ENCODE measurements around the gene ZFAND3. TPM values are rescaled to one million over a fixed set of nuclear protein-coding genes. Genes with fewer than 3 reads are reported as not detected.

ZFAND3 gene
- total RNA-seq, 4 donors from 2014 or later = 30.5 to 57.4 (median 53.3) TPM

- Histone ChIP-seq H3K36me3 (no peaks in the 10 kb centered on the region), H3K4me1 (peaks cover 0 to 16% (median 0%) of the 10 kb centered on the region in 4 donors), H3K4me3 (no peak overlapping the region), H3K27me3 (no peaks in the 10 kb centered on the region), H3K9me3 (no peaks in the 10 kb centered on the region), H3K27ac (no peak overlapping the region)
- no peak for TF ChIP-seq CTCF (IDR thresholded peaks at IDR 0.05)
- TF ChIP-seq POLR2A (IDR thresholded peaks at IDR 0.05) = no peak
- no peak for DNase-seq
These were observed 155.4 kb downstream of the ZFAND3 start for GRCh38 chr6:37974943-37975342.

GRCh38 chr6:37977715-37978114, 158.2 kb downstream of the ZFAND3 start:
- Histone ChIP-seq H3K27ac (no peak overlapping the region), H3K9me3 (no peaks in the 10 kb centered on the region), H3K27me3 (no peaks in the 10 kb centered on the region), H3K4me3 (no peak overlapping the region), H3K36me3 (no peaks in the 10 kb centered on the region), H3K4me1 (peaks cover 0 to 9% (median 0%) of the 10 kb centered on the region in 4 donors)
- TF ChIP-seq POLR2A (IDR thresholded peaks at IDR 0.05) = no peak
- no peak for TF ChIP-seq CTCF (IDR thresholded peaks at IDR 0.05)
- no peak for DNase-seq

GRCh38 chr6:37979392-37980221, 160.1 kb downstream of the ZFAND3 start:
- Histone ChIP-seq H3K4me1 (peaks cover 0 to 6% (median 0%) of the 10 kb centered on the region in 4 donors), H3K27me3 (no peaks in the 10 kb centered on the region), H3K9me3 (no peaks in the 10 kb centered on the region), H3K27ac (no peak overlapping the region), H3K4me3 (no peak overlapping the region), H3K36me3 (no peaks in the 10 kb centered on the region)
- no peak for TF ChIP-seq CTCF (IDR thresholded peaks at IDR 0.05)
- TF ChIP-seq POLR2A (IDR thresholded peaks at IDR 0.05) = no peak
- no peak for DNase-seq

- Histone ChIP-seq H3K9me3 (no peaks in the 10 kb centered on the region), H3K4me1 (peaks cover 0 to 6% (median 0%) of the 10 kb centered on the region in 4 donors), H3K4me3 (no peak overlapping the region), H3K36me3 (no peaks in the 10 kb centered on the region), H3K27me3 (no peaks in the 10 kb centered on the region), H3K27ac (no peak overlapping the region)
- DNase-seq = no peak
- TF ChIP-seq CTCF (IDR thresholded peaks at IDR 0.05) = no peak
- no peak for TF ChIP-seq POLR2A (IDR thresholded peaks at IDR 0.05)
These were observed 160.7 kb downstream of the ZFAND3 start for GRCh38 chr6:37980222-37980595.

- H3K27ac ChIP-seq = no peak overlapping the region
- no peak overlapping the region for H3K4me3 ChIP-seq
- no peak for DNase-seq
- H3K27me3 ChIP-seq = no peaks in the 10 kb centered on the region
- no peaks in the 10 kb centered on the region for H3K9me3 ChIP-seq
- H3K36me3 ChIP-seq = no peaks in the 10 kb centered on the region
- TF ChIP-seq POLR2A (IDR thresholded peaks at IDR 0.05) (no peak), CTCF (IDR thresholded peaks at IDR 0.05) (no peak)
- H3K4me1 ChIP-seq = peaks cover 0 to 6% (median 0%) of the 10 kb centered on the region in 4 donors
These were observed 162.1 kb downstream of the ZFAND3 start for GRCh38 chr6:37981626-37982025.

Measured in Peyer's patch (tissue), 4 donors.